IPS DF 6.9 (cell line): ENCODE data around the gene PIP5K1A.
A peak's percentile ranks its signal among the peaks of the same experiment; 100 is the strongest.

ENCODE experiments used
- DNase-seq: peaks from one replicate; pipeline ENCODE4 v3.0.0-alpha.2; 2013; ENCODE audit warnings: low read depth, low spot score
- H3K27ac ChIP-seq: one replicate; pipeline ENCODE4 v1.5.1; 2013; ENCODE audit warnings: low read length, control low read depth
- H3K27me3 ChIP-seq: 2 replicates; pipeline ENCODE4 v1.6.1; 2013; ENCODE audit warnings: mild to moderate bottlenecking, low read length; ENCODE audit not compliant: control insufficient read depth, insufficient read depth
- H3K36me3 ChIP-seq: 2 replicates; pipeline ENCODE4 v1.6.1; 2013; ENCODE audit warnings: low read length; ENCODE audit not compliant: control insufficient read depth, insufficient read depth
- H3K4me1 ChIP-seq: 2 replicates; pipeline ENCODE4 v1.6.1; 2013; ENCODE audit warnings: low read length; ENCODE audit not compliant: control insufficient read depth, insufficient read depth
- H3K4me3 ChIP-seq: 2 replicates; pipeline ENCODE4 v1.5.1; 2013; ENCODE audit warnings: mild to moderate bottlenecking, low read length
- H3K9me3 ChIP-seq: 2 replicates; pipeline ENCODE4 v1.6.1; 2013; ENCODE audit warnings: low read length, inconsistent platforms; ENCODE audit not compliant: control insufficient read depth, insufficient read depth
- WGBS: extraction: QIAGEN DNeasy Blood & Tissue Kit; methylation state at CpG from one replicate; pipeline ENCODE4 v1.1.7; 2013; ENCODE audit warnings: mixed read lengths, missing lambda C conversion rate; ENCODE audit not compliant: insufficient read length, insufficient coverage; 5-methylcytosine and 5-hydroxymethylcytosine counted together

The PIP5K1A gene

DNA sequence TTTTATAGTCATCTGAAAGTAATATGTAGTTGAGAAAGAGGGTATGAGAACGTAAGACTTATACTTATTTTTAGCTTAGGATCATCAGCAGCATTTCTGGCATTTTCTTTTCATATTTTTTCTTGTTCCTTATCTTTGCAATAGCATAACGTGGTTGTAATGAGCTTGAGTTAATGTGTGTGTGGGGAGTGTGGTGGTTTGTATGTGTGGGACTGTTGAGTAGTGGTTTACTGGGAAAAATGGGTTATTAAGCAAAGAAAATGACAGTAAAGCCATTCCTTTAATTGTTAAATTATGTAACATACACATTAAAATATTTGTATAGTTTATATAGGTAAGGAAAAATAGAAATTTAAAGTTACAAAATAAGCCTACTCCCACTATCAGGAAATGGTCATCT lies 15.2 kb downstream of the PIP5K1A start:
- Histone ChIP-seq H3K36me3 (no peaks in the 10 kb centered on the region; the same call in 1 of the 2 replicates), H3K27ac (no peak overlapping the region), H3K9me3 (no peaks in the 10 kb centered on the region), H3K4me1 (no peaks in the 10 kb centered on the region), H3K4me3 (no peak overlapping the region), H3K27me3 (no peaks in the 10 kb centered on the region)
- DNase-seq, result no peak
- 100% methylated on average over 1 of the region's 2 CpGs for WGBS

DNA sequence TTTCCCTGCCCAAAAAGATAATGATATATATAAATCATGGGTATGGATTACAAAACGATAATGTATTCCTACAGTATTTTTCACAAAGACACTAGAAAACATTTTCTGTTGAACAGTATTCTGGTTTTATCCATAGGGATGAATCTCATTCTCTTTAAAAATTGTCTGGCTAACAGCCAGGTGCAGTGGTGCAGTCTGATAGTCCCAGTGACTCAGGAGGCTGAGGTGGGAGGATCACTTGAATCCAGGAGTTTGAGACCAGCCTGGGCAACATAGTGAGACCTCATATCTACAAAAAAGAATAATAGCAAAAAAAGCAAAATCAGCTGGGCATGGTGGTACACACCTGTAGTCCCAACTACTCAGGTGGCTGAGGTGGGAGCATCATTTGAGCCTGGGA lies 23.3 kb downstream of the PIP5K1A start:
- H3K4me3 ChIP-seq, result no peak overlapping the region
- H3K4me1 ChIP-seq, result no peaks in the 10 kb centered on the region
- no peaks in the 10 kb centered on the region for H3K9me3 ChIP-seq
- no peak for DNase-seq
- H3K36me3 ChIP-seq, result no peaks in the 10 kb centered on the region
- H3K27ac ChIP-seq, result no peak overlapping the region
- no peaks in the 10 kb centered on the region for H3K27me3 ChIP-seq
- no CpG with 5 or more reads among the region's 1 CpG for WGBS

DNA sequence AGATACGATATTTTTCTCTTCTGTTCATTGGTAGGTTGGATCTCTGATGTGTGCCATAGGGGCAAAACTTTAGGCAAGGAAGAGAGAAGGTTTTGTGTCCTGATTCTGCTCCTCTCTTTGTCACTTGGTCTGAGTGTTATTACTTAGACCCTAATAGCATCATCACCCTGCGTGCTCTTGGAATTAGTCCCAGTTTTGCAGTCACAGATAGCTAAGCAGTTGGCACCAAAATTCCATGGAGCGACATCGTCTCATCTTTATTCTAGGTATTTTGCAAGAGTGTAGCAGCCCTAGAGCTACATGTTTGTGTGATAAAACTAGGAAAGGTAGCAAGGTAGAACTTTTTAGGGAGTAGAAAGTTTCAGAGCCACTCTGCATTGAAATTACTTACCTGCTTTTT lies 23.8 kb downstream of the PIP5K1A start:
- Histone ChIP-seq H3K27me3 (no peaks in the 10 kb centered on the region), H3K27ac (no peak overlapping the region), H3K4me3 (no peak overlapping the region), H3K36me3 (no peaks in the 10 kb centered on the region), H3K4me1 (no peaks in the 10 kb centered on the region), H3K9me3 (no peaks in the 10 kb centered on the region)
- no CpG with 5 or more reads among the region's 4 CpGs for WGBS
- no peak for DNase-seq

DNA sequence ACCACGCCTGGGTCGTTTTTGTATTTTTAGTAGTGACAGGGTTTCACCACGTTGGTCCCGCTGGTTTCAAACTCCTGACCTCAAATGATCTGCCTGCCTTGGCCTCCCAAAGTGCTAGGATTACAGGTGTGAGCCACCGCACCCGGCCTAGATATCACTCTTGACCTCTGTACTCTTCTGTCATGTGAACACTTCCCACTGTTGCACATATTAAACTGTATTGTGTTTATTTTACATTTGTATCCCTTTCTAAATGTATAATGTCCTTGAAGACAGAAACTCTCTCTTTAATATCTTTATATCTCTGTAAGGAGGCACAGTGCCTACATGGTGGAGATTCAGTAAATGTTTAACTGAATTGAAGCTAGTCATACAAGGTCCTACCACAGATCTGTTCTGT lies 36.9 kb downstream of the PIP5K1A start:
- DNase-seq, result no peak
- Histone ChIP-seq H3K27me3 (no peaks in the 10 kb centered on the region), H3K27ac (no peak overlapping the region), H3K9me3 (no peaks in the 10 kb centered on the region), H3K4me1 (no peaks in the 10 kb centered on the region), H3K36me3 (peaks cover 33% of the 10 kb centered on the region; the same call in 1 of the 2 replicates), H3K4me3 (no peak overlapping the region)
- WGBS, result no CpG with 5 or more reads among the region's 6 CpGs

DNA sequence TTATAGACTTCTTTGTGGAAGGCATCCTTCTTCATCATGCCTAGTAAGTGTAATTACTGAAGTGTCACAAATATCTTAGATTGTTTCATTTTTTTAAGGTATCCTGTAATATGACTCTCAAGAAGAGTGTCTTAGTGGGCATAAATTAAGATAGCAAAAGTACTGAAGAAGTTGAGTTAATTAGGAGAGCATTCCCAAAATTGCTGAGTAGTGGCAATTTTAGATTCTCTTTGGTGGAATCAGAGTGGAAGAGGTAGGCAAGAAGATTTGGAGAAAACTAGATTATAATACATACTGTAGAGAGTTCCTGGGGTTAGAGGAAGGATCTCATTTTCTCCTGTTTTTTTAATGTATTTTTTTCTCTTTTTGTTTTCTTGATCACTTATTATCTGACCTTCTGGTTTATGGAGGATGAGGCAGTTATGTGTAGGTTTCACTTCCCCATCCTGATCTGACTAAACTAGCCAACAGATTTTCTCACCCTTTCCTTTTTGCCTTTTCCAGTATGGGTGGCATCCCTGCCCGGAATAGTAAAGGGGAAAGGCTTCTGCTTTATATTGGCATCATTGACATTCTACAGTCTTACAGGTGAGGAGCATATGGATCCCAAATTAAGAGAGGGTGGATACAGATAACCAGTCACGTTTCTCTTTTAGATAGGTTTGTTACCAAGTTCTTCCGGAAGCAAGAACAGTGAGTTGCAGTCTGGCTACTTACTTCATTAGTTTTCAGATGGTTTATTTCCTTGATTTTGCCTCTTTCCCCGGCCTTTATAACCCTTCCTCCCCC lies 39.5 kb downstream of the PIP5K1A start:
- WGBS, result no CpG with 5 or more reads among the region's 4 CpGs
- Histone ChIP-seq H3K27me3 (no peaks in the 10 kb centered on the region), H3K27ac (no peak overlapping the region), H3K4me3 (no peak overlapping the region), H3K9me3 (no peaks in the 10 kb centered on the region), H3K4me1 (no peaks in the 10 kb centered on the region), H3K36me3 (peaks cover 37% of the 10 kb centered on the region; the same call in 1 of the 2 replicates)
- DNase-seq, result no peak

DNA sequence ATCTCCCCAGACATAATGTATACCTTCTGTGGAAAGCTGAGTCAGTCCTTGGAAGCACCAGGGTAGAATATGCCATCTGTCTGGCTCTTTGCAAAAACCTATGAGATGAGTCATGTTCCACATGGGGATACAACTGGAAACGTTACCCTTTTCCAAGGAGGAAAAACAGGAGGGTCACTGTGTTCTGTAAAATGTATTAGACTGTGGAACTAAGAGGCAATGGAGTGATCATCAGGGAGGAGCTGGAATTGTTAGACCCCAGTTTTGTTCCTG lies 40.1 kb downstream of the PIP5K1A start:
- Histone ChIP-seq H3K36me3 (peaks cover 42% of the 10 kb centered on the region; the same call in 1 of the 2 replicates), H3K27me3 (no peaks in the 10 kb centered on the region), H3K27ac (no peak overlapping the region), H3K4me1 (no peaks in the 10 kb centered on the region), H3K4me3 (no peak overlapping the region), H3K9me3 (no peaks in the 10 kb centered on the region)
- WGBS, result no CpG with 5 or more reads among the region's 1 CpG
- no peak for DNase-seq

DNA sequence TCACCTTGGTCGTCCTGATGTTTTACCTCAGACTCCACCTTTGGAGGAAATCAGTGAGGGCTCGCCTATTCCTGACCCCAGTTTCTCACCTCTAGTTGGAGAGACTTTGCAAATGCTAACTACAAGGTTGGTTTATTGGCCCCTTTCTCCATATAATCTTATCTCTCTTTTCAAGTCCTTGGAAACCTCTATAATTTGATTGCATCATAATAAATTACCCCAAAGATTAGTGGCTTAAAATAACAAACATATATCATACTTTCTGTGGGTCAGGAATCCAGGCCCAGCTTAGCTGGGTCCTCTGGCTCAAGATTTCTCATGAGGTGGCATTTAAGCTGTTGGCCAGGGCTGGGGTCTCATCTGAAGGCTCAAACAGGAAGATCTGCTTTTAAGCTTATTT lies 44.1 kb downstream of the PIP5K1A start:
- peaks cover 35% of the 10 kb centered on the region; the same call in 1 of the 2 replicates for H3K36me3 ChIP-seq
- no peak overlapping the region for H3K4me3 ChIP-seq
- WGBS, result no CpG with 5 or more reads among the region's 2 CpGs

DNA sequence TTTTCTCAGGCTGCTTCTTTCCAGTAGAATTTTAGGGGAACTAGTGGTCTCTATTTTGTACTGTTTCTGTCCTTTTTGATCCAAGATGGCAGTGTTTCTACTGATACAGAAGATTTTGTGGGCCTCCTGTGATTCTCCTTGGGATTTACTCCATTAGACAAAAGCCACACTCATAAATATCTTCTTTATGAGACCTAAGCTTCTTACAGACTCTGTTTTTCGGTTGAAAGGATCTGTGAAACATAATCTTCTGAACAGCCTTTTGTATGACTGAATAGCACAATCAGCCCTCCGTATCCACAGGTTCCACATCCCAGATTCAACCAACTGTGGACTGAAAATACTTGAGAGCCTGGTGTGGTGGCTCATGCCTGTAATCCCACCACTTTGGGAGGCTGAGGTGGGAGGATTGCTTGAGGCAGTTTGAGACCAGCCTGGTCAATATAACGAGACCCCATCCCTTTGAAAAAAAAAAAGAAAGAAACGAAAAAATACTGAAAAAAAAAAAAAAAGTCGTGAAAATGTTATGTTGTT lies 45.4 kb downstream of the PIP5K1A start:
- no peaks in the 10 kb centered on the region for H3K9me3 ChIP-seq
- no peaks in the 10 kb centered on the region for H3K27me3 ChIP-seq
- WGBS, result no CpG with 5 or more reads among the region's 5 CpGs
- no peak overlapping the region for H3K27ac ChIP-seq
- no peak overlapping the region for H3K4me3 ChIP-seq
- H3K36me3 ChIP-seq, result peaks cover 40% of the 10 kb centered on the region; the same call in 1 of the 2 replicates
- no peaks in the 10 kb centered on the region for H3K4me1 ChIP-seq
- no peak for DNase-seq

More for the DNA sequence above, 44.1 kb downstream of the PIP5K1A start:
- no peak overlapping the region for H3K27ac ChIP-seq
- H3K4me1 ChIP-seq, result no peaks in the 10 kb centered on the region
- no peaks in the 10 kb centered on the region for H3K27me3 ChIP-seq
- H3K9me3 ChIP-seq, result no peaks in the 10 kb centered on the region
- no peak for DNase-seq

DNA sequence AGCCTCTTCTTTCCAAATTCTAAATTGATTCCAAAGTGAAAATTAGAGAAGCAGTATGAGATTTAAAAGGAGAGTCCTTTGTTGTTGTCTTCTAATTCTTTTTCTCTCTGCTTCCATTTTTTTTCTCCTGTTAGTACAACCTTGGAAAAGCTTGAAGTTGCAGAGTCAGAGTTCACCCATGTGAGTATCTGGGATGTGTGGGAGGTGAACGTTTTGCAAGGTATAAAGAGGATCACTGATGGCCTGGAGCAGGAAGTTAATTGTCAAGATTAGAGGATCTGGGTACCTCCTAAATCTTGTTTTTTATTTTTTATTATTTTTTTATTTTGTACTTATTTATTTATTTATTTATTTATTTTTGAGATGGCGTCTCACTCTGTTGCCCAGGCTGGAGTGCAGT lies 48.4 kb downstream of the PIP5K1A start:
- DNase-seq, result no peak
- no CpG with 5 or more reads among the region's 2 CpGs for WGBS
- peaks cover 28% of the 10 kb centered on the region; the same call in 1 of the 2 replicates for H3K36me3 ChIP-seq
- no peaks in the 10 kb centered on the region for H3K4me1 ChIP-seq
- H3K4me3 ChIP-seq, result no peak overlapping the region
- H3K27me3 ChIP-seq, result no peaks in the 10 kb centered on the region
- no peak overlapping the region for H3K27ac ChIP-seq
- H3K9me3 ChIP-seq, result no peaks in the 10 kb centered on the region

DNA sequence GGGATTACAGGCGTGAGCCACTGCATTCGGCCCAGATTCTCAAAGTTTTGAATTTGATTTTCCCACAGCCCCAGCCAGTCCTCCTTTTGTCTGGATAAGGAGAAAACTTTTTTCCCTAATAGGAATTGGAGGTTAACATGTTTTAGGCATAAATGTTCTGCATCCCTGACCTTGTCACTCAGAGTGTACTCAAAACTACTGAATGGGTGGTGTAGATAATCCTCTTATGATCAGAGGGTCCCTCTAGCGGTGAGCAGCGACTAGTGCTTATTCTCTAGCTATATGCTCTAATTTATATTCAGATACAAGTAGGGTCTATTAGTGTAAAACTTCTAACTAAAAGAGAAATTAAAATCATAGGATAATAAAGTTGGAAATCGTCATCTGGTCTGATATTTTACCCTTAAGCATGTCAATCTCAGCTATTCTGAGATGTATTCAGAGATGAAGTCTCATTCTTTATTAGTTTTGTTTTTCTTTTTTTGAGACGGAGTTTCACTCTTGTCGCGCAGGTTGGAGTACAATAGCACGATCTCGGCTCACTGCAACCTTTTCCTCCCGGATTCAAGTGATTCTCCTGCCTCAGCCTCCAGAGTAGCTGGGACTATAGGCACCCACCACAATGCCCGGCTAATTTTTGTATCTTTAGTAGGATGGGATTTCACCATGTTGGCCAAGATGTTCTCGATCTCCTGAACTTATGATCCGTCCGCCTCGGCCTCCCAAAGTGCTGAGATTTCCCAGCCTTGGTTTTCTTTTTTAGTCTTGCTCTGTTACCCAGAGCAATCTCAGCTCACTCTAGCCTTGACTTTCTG lies 53.5 kb downstream of the PIP5K1A start:
- no peaks in the 10 kb centered on the region for H3K27me3 ChIP-seq
- no CpG with 5 or more reads among the region's 16 CpGs for WGBS
- H3K4me3 ChIP-seq, result no peak overlapping the region
- H3K9me3 ChIP-seq, result no peaks in the 10 kb centered on the region
- peak; percentile 18 for DNase-seq
- H3K36me3 ChIP-seq, result peaks cover 9% of the 10 kb centered on the region; the same call in 1 of the 2 replicates
- H3K4me1 ChIP-seq, result no peaks in the 10 kb centered on the region
- no peak overlapping the region for H3K27ac ChIP-seq
